ENCODE data around the gene ZNF281.
"Not testable (repeated sequence)": the region's sequence is repeated elsewhere in the genome, so short reads cannot be mapped to it uniquely, and the experiment has no call there.

The ZNF281 gene

DNA sequence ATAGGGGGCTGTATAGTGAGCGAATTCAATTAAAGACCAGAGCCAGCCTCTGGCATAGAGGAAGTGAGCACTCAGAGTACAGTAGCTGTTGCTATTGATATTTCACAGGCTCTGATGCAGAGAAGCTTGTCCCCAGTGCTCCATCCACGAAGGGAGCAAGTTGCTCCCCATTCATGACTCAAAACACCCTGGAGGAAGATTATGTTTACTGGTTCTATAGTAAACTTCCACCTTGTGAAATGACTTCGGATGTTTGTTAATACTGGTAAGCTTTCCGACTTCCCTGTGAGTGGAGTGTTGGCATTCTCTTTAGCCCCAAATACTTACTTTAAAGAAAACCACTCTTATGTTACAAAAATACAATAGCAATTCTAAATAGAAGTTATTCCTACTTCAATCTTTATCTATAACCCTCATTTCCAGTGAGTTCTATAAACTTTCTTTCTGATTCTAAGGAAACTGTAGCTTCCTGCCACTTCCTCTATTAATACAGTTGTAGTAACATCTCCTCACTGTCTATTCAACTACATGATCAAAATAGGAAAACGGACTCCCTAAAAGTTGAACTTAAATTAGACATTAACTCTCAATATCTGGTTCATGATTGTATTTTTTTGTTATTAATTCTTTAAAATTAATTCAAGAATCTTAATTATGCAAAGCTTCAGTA lies 46.4 kb downstream of the ZNF281 start:
- DNase-seq (ENCODE audit: low spot score): no peak

DNA sequence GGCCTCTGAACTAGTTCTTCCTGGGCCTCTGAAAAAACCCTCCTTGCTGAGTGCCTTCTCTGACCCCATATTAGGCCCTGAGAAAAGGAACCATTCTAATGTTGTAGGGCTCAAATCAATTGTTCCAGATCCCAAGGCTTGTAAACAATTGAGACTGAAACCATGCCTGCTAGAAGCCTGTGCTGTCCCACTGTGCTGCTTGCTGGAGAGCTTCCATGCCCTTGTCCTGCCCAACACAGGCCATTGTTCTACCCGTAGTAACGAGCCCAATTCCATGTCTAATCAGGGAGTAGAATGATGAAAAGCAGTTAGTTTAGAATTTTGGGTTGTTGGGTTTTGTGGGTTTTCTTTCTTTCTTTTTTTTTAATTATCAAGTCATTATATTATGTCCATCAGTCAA lies 47.4 kb downstream of the ZNF281 start:
- DNase-seq (ENCODE audit: low spot score): no peak

DNA sequence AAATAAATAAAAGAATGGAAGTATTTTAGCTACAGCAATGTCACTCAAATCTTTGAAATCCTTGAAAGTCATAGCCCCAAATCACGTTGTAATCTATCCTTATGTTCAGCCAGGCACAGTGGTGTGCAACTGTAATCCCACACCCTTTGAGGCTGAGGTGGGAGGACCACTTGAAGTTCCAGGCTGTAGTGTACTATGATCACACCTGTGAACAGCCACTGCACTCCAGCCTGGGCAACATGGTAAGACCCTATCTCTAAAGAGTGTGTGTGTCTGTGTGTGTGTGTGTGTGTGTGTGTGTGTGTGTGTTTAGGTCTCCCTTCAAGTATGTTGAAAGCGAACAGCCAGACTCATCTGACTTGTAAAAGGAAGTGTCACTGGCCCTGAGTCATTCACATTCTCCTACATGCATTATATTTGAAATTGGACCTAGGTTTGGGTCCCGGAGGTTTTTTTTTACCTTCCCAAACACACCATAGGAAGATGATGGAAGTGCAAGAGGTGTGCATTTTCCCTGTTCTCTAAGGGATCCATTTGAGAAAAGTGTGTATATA lies 50.1 kb downstream of the ZNF281 start:
- no peak for DNase-seq (ENCODE audit: low spot score)

DNA sequence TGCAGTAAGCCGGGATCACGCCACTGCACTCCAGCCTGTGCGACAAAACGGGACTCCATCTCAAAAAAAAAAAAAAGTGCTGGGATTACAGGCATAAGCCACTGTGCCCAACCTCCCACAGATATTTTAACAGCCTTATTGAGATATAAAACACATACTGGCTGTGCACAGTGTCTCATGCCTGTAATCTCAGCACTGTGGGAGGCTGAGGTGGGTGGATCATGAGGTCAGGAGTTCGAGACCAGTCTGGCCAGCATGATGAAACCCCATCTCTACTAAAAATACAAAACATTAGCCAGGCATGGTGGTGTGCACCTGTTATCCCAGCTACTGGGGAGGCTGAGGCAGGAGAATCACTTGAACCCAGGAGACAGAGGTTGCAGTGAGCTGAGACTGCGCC lies 51.9 kb downstream of the ZNF281 start:
- DNase-seq (ENCODE audit: low spot score): not testable (repeated sequence)

DNA sequence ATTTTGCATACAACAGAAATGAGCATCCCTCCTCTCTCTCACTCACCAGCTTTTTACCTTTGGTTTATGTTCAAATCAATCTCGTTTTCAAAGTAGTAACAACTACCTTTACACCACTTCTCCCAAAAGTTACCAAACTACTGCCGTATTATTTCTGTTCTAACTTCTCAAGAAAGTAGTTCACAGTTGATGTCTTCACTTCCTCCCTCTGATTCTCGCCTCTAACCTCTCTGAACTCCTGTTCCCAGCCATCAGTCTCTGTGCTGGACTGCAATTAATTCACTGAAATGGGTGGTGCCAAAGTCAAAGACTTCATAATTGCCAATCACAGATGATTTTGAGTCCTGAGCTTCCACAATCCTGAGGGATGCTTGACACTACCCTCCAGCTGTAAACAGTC lies 54.0 kb downstream of the ZNF281 start:
- DNase-seq (ENCODE audit: low spot score): no peak

Measured in CD4-positive, alpha-beta T cell treated with Interleukin-15 for 4 hours (primary cell).